GM19395 (cell line): ENCODE measurements around the gene SPSB2.

ENCODE experiments used
- ATAC-seq: cut with Tn5 transposase; IDR thresholded peaks from one replicate; pipeline ENCODE4 v1.9.1; 2021; ENCODE audit warnings: mild to moderate bottlenecking, moderate library complexity; ENCODE audit not compliant: unreplicated experiment

The SPSB2 gene

GRCh38 chr12:6851921-6852650 lies 21.0 kb downstream of the SPSB2 start, which contains the start of gene USP5:
Gene USP5 (plus strand): TSS chr12:6852150. CDS start chr12:6852180, 30 bp downstream.
- peak; percentile 76 for ATAC-seq

- ATAC-seq = peak; percentile 59
These were observed 21.8 kb downstream of the SPSB2 start, which contains the start of gene CDCA3 for GRCh38 chr12:6851153-6851920. Gene CDCA3 (minus strand): TSS chr12:6851286. CDS start chr12:6850952, 334 bp downstream.

- no peak for ATAC-seq
These were observed 22.3 kb downstream of the SPSB2 start for GRCh38 chr12:6850796-6851152.

- no peak for ATAC-seq
These were observed 23.0 kb downstream of the SPSB2 start for GRCh38 chr12:6849976-6850560.

GRCh38 chr12:6849427-6849826 lies 23.7 kb downstream of the SPSB2 start:
- no peak for ATAC-seq

- ATAC-seq = no peak
These were observed 25.4 kb downstream of the SPSB2 start for GRCh38 chr12:6847676-6848075.

- ATAC-seq = no peak
These were observed 26.7 kb downstream of the SPSB2 start for GRCh38 chr12:6846316-6846869.

- no peak for ATAC-seq
These were observed 27.7 kb downstream of the SPSB2 start for GRCh38 chr12:6845395-6845794.

- ATAC-seq = no peak
These were observed 29.8 kb downstream of the SPSB2 start for GRCh38 chr12:6843118-6843902.

- no peak for ATAC-seq
These were observed 31.0 kb downstream of the SPSB2 start for GRCh38 chr12:6842075-6842474.

GRCh38 chr12:6840761-6841515 lies 32.2 kb downstream of the SPSB2 start, which contains the start of gene GNB3:
Gene GNB3 (plus strand): TSS chr12:6840925. CDS start chr12:6841288, 363 bp downstream.
- no peak for ATAC-seq

GRCh38 chr12:6840330-6840729 lies 32.8 kb downstream of the SPSB2 start:
- peak; percentile 25 for ATAC-seq

- ATAC-seq = peak; percentile 80
These were observed 33.5 kb downstream of the SPSB2 start for GRCh38 chr12:6839482-6840201.

- ATAC-seq = no peak
These were observed 34.2 kb downstream of the SPSB2 start for GRCh38 chr12:6838854-6839253.

GRCh38 chr12:6837370-6838060 lies 35.6 kb downstream of the SPSB2 start:
- no peak for ATAC-seq

GRCh38 chr12:6836851-6837250 lies 36.3 kb downstream of the SPSB2 start:
- ATAC-seq = no peak

GRCh38 chr12:6834873-6835272 lies 38.2 kb downstream of the SPSB2 start:
- no peak for ATAC-seq

GRCh38 chr12:6834254-6834653 lies 38.8 kb downstream of the SPSB2 start:
- no peak for ATAC-seq
